ENCODE data around the gene ARHGEF1. TPM values are rescaled to one million over a fixed set of nuclear protein-coding genes. Genes with fewer than 3 reads are reported as not detected.

Gene ARHGEF1, protein sequence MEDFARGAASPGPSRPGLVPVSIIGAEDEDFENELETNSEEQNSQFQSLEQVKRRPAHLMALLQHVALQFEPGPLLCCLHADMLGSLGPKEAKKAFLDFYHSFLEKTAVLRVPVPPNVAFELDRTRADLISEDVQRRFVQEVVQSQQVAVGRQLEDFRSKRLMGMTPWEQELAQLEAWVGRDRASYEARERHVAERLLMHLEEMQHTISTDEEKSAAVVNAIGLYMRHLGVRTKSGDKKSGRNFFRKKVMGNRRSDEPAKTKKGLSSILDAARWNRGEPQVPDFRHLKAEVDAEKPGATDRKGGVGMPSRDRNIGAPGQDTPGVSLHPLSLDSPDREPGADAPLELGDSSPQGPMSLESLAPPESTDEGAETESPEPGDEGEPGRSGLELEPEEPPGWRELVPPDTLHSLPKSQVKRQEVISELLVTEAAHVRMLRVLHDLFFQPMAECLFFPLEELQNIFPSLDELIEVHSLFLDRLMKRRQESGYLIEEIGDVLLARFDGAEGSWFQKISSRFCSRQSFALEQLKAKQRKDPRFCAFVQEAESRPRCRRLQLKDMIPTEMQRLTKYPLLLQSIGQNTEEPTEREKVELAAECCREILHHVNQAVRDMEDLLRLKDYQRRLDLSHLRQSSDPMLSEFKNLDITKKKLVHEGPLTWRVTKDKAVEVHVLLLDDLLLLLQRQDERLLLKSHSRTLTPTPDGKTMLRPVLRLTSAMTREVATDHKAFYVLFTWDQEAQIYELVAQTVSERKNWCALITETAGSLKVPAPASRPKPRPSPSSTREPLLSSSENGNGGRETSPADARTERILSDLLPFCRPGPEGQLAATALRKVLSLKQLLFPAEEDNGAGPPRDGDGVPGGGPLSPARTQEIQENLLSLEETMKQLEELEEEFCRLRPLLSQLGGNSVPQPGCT
- 18.9 and 24.9 TPM in 2 replicates for total RNA-seq (2014; rRNA removed; shearing (Covaris generic))
- polyA plus RNA-seq (2015; cell fraction: cytosol; rRNA removed) = 70.5 and 72.5 TPM in 2 replicates
- 120 and 129 TPM in 2 replicates for polyA plus RNA-seq (2015; cell fraction: nucleus; rRNA removed)

DNA sequence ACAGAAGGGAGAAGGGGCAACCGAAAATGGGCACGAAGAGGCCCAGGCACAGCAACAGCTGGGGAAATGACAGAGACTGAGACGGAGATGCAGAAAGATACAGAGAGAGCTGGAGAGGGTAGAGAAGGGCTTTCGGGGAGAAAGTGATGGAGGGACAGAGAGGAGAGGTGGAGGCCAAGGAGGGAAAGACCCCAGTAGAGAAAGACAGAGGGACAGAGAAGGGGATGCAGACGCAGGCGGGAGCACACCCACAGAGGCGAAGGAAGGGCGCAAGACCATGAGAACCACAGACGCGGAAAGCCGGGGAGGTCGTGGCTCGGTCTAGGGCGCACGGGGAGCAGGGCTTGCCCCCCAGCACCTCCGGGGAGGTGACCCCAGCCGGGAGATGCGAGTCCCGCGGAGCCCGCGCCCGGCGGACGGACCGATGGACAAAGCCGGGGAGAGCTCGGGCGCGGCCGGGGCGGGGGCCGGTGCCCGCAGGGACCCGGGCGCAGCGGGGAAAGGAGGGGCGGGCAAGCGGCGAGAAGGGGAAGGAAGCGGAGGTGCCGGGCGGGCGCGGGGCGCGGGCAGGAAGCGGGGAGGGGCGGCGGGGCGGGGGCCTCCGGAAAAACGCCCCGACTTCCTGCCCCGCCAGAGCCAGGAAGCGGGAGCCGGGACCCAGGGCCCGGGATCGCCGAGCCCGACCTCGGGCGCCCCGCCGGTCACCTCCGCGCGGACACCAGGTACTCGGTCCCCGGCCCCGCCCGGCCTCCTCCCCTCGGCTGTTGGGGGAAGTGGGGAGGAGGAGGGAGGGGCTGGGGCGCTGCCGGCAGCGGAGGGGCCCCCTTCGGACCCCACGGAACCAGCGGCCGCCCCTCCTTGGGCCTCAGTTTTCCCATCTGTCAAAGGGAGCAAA, at the start of gene ARHGEF1:
Gene ARHGEF1 (plus strand): TSS at position 617 of the 895 bp plus-strand sequence. CDS start 4,899 bp downstream, outside the sequence.
- no peak for DNase-seq (ENCODE audit: low read depth, low spot score)
- in situ Hi-C loops (cut with HindIII; ENCODE audit: low pct_unique_long_range_greater_than_20kb, low sequenced_read_pairs) = no loop called here

- in situ Hi-C loops (cut with HindIII; ENCODE audit: low pct_unique_long_range_greater_than_20kb, low sequenced_read_pairs) = no loop called here
- no peak for DNase-seq (ENCODE audit: low read depth, low spot score)
Observed at GRCh38 chr19:41837981-41838708, 44.8 kb upstream of the ARHGEF1 start.

- no peak for DNase-seq (ENCODE audit: low read depth, low spot score)
- in situ Hi-C loops (cut with HindIII; ENCODE audit: low pct_unique_long_range_greater_than_20kb, low sequenced_read_pairs) = no loop called here
Observed at GRCh38 chr19:41839211-41839610, 43.8 kb upstream of the ARHGEF1 start.

GRCh38 chr19:41843371-41843770, 39.6 kb upstream of the ARHGEF1 start:
- no peak for DNase-seq (ENCODE audit: low read depth, low spot score)

GRCh38 chr19:41844601-41845000, 38.4 kb upstream of the ARHGEF1 start, which contains the start of gene LYPD4:
LYPD4 (minus strand) TSS chr19:41844683; CDS start chr19:41839285, 5,398 bp downstream.
- in situ Hi-C loops (cut with HindIII; ENCODE audit: low pct_unique_long_range_greater_than_20kb, low sequenced_read_pairs) = no loop called here

More at GRCh38 chr19:41843371-41843770, 39.6 kb upstream of the ARHGEF1 start:
- in situ Hi-C loops (cut with HindIII; ENCODE audit: low pct_unique_long_range_greater_than_20kb, low sequenced_read_pairs) = no loop called here

GRCh38 chr19:41845001-41845050, 38.2 kb upstream of the ARHGEF1 start, which contains the start of gene DMRTC2:
DMRTC2 (plus strand) TSS chr19:41845042; CDS start chr19:41847429, 2,387 bp downstream.
- no peak for DNase-seq (ENCODE audit: low read depth, low spot score)
- in situ Hi-C loops (cut with HindIII; ENCODE audit: low pct_unique_long_range_greater_than_20kb, low sequenced_read_pairs) = no loop called here

More at GRCh38 chr19:41844601-41845000, 38.4 kb upstream of the ARHGEF1 start, which contains the start of gene LYPD4:
- no peak for DNase-seq (ENCODE audit: low read depth, low spot score)

DNA sequence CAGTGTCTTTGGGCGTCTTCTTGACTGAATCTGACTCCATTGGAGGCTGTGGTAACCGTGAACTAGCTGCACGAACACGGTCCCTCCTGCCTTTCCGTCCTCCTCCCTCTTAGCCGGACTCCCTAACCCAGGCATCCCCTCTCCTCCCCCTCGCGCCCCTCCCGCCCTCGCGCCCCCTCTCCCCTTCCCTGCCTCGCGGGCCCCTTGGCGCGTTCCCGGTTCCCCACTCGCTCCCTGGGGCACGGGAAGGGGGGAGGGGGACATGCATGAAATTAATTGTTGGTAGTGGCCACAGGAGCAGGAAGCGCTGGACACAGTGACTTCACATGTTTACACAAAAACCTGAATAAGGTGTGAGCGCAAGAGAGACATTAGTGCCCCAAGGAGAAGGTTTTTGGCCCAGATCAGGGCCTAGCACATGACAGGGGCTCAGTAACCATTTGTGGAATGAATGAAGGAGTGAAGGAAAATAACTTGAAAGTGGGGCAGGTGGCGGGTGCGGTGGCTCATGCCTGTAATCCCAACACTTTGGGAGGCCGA, 37.9 kb upstream of the ARHGEF1 start:
- in situ Hi-C loops (cut with HindIII; ENCODE audit: low pct_unique_long_range_greater_than_20kb, low sequenced_read_pairs) = no loop called here
- DNase-seq (ENCODE audit: low read depth, low spot score) = no peak

- DNase-seq (ENCODE audit: low read depth, low spot score) = no peak
- in situ Hi-C loops (cut with HindIII; ENCODE audit: low pct_unique_long_range_greater_than_20kb, low sequenced_read_pairs) = no loop called here
Observed at GRCh38 chr19:41847351-41848105, 35.5 kb upstream of the ARHGEF1 start.

DNA sequence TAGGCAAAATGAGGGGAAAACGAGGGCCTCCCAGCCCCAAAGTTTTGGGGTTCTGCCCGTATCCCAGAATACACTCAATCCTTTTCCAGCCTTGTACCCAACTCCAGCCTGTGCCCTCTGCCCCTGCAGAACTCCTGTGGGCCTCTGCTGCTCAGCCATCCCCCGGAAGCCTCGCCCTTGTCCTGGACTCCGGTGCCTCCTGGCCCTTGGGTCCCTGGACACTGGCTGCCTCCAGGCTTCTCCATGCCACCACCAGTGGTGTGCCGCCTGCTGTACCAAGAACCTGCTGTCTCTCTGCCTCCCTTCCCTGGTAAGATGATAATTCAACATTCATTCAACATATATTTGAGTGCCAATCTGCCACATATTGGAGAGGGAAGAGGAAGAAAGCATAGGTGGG, 34.3 kb upstream of the ARHGEF1 start:
- in situ Hi-C loops (cut with HindIII; ENCODE audit: low pct_unique_long_range_greater_than_20kb, low sequenced_read_pairs) = no loop called here
- no peak for DNase-seq (ENCODE audit: low read depth, low spot score)

GRCh38 chr19:41849067-41849466, 33.9 kb upstream of the ARHGEF1 start:
- in situ Hi-C loops (cut with HindIII; ENCODE audit: low pct_unique_long_range_greater_than_20kb, low sequenced_read_pairs) = no loop called here
- no peak for DNase-seq (ENCODE audit: low read depth, low spot score)

GRCh38 chr19:41850381-41850780, 32.6 kb upstream of the ARHGEF1 start:
- in situ Hi-C loops (cut with HindIII; ENCODE audit: low pct_unique_long_range_greater_than_20kb, low sequenced_read_pairs) = no loop called here
- DNase-seq (ENCODE audit: low read depth, low spot score) = no peak

DNA sequence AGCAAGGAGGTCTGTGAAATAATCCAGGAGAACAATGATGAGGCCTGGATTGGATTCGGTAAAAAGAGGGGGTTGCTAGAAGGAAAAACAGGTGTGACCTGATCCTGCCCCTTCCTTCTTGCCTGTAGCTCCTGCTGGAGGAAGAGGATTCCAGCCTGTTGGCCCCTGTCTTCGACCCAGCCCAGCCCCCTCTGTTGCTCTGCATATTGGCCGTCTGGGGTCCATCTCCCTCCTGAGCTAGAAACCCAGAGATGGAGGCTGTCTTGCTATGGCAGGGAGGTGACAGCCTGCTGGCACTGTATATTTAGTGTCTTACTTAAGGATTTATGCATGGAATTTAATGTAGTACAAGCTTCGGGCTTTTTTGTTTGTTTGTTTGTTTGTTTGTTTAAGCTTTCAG, 31.5 kb upstream of the ARHGEF1 start:
- DNase-seq (ENCODE audit: low read depth, low spot score) = no peak
- in situ Hi-C loops (cut with HindIII; ENCODE audit: low pct_unique_long_range_greater_than_20kb, low sequenced_read_pairs) = no loop called here

DNA sequence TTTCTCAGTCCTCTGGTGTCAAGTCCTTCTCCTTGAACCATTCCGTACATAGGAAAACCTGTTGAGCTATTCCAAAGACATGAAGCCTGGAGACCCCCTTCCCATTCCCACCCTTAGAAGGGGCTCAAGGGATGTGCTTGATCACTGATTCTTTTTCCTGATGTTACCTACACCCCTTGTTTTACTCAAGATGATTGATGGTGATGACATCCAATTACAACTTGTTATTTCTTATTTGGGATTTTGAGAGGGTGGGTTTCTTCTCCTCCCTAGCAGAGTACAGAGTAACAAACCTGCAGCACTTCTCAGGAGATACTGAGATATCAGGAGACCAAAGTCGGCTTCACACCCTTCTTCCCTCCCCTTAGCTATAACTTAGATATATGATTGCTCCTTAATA, 29.6 kb upstream of the ARHGEF1 start:
- DNase-seq (ENCODE audit: low read depth, low spot score) = no peak
- in situ Hi-C loops (cut with HindIII; ENCODE audit: low pct_unique_long_range_greater_than_20kb, low sequenced_read_pairs) = no loop called here

- DNase-seq (ENCODE audit: low read depth, low spot score) = no peak
- in situ Hi-C loops (cut with HindIII; ENCODE audit: low pct_unique_long_range_greater_than_20kb, low sequenced_read_pairs) = no loop called here
Observed at GRCh38 chr19:41853768-41854167, 29.2 kb upstream of the ARHGEF1 start.

GRCh38 chr19:41859213-41859617, 23.8 kb upstream of the ARHGEF1 start:
- in situ Hi-C loops (cut with HindIII; ENCODE audit: low pct_unique_long_range_greater_than_20kb, low sequenced_read_pairs) = no loop called here
- DNase-seq (ENCODE audit: low read depth, low spot score) = no peak
